ENCODE results near the gene SHISAL1. TPM values are rescaled to one million over a fixed set of nuclear protein-coding genes. Genes with fewer than 3 reads are reported as not detected.

SHISAL1 gene
- polyA plus RNA-seq, 1 donor (not counting 4 experiments of a cell fraction or from before 2014, with no cell fraction given) = 0.24 TPM

GRCh38 chr22:44287741-44288140, 25.0 kb downstream of the SHISAL1 start:
- Histone ChIP-seq H3K36me3 (ENCODE audit: control insufficient read depth in 2 of 2, extremely low read depth in 1 of 2, insufficient read depth in 2 of 2, low read length in 2 of 2) (no peaks in the 10 kb centered on the region), H4K20me1 (ENCODE audit: control insufficient read depth, extremely low read depth, insufficient read depth, low read length) (no peaks in the 10 kb centered on the region), H3K27me3 (ENCODE audit: control insufficient read depth, extremely low read depth, insufficient read depth, low read length) (peaks cover 28% of the 10 kb centered on the region), H3K4me2 (ENCODE audit: control insufficient read depth, extremely low read depth, insufficient read depth, low read depth, low read length) (no peak overlapping the region), H3K9ac (ENCODE audit: control insufficient read depth, extremely low read depth, insufficient read depth, low read length) (no peak overlapping the region), H3K4me3 (ENCODE audit: control insufficient read depth in 2 of 3, extremely low read depth in 1 of 3, insufficient read depth in 2 of 3, low read depth in 1 of 3, low read length in 3 of 3) (no peak overlapping the region), H3K9me3 (ENCODE audit: control insufficient read depth, low read depth, low read length) (no peaks in the 10 kb centered on the region), H3K79me2 (ENCODE audit: control insufficient read depth, insufficient read depth, low read length) (no peaks in the 10 kb centered on the region), H3K4me1 (ENCODE audit: control insufficient read depth, extremely low read depth, insufficient read depth, low read length) (peaks cover 4% of the 10 kb centered on the region), H3K27ac (ENCODE audit: control insufficient read depth, insufficient read depth, low read length) (no peak overlapping the region), H3K9me1 (ENCODE audit: control insufficient read depth, extremely low read depth, insufficient read depth, low read length) (no peaks in the 10 kb centered on the region), H2AFZ (ENCODE audit: control insufficient read depth, low read length) (no peak overlapping the region)
- DNase-seq (ENCODE audit: low read depth, low spot score) = no peak
- dilution Hi-C loops (cut with MboI; ENCODE audit: extremely low pct_ligation_motif_present, low sequenced_read_pairs) = no loop called here
- no peak for FAIRE-seq
- TF ChIP-seq CTCF (optimal IDR thresholded peaks at IDR 0.05 in 1 of 3, IDR thresholded peaks at IDR 0.05 in 1 of 3, conservative IDR thresholded peaks at IDR 0.05 in 1 of 3; ENCODE audit: extremely low read depth in 1 of 3, insufficient read depth in 2 of 3, low read length in 3 of 3) (no peak), EZH2 (IDR thresholded peaks at IDR 0.05; ENCODE audit: low read length) (no peak)

DNA sequence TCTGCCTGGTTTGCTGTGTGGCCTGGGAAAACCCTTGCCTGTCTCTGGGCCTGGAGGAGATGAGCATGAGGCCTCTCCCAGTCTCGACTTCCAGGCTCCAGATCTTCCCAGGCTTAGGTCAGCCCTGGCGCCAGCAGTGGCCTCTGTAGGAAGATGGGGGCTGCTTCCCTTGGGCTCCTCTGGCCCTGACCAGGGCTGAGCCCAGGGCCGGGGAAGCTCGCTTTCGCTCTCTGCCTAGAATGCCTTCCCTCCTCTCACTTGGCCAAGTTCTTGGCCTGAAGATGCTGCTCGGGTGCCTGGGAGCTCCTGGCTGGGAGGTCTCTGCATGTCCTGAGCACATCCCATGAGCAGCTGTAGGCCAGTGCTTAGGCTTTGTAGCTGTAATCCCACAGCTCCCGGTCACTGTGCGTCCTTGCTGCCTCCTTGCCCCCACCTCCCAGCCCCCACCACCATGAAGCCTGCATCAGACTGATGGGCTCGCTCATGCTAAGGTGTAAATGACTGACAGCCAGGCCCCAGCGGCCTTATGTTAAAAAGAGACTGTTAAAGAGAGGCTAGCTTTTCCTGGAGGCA, 25.5 kb downstream of the SHISAL1 start:
- H3K27me3 ChIP-seq (ENCODE audit: control insufficient read depth, extremely low read depth, insufficient read depth, low read length) = peaks cover 33% of the 10 kb centered on the region
- no peaks in the 10 kb centered on the region for H3K79me2 ChIP-seq (ENCODE audit: control insufficient read depth, insufficient read depth, low read length)
- no peak overlapping the region for H3K9ac ChIP-seq (ENCODE audit: control insufficient read depth, extremely low read depth, insufficient read depth, low read length)
- H3K9me1 ChIP-seq (ENCODE audit: control insufficient read depth, extremely low read depth, insufficient read depth, low read length) = no peaks in the 10 kb centered on the region
- H4K20me1 ChIP-seq (ENCODE audit: control insufficient read depth, extremely low read depth, insufficient read depth, low read length) = no peaks in the 10 kb centered on the region
- H2AFZ ChIP-seq (ENCODE audit: control insufficient read depth, low read length) = no peak overlapping the region
- FAIRE-seq (no peak), DNase-seq (ENCODE audit: low read depth, low spot score) (no peak)
- no peaks in the 10 kb centered on the region for H3K9me3 ChIP-seq (ENCODE audit: control insufficient read depth, low read depth, low read length)
- TF ChIP-seq CTCF (optimal IDR thresholded peaks at IDR 0.05 in 1 of 3, IDR thresholded peaks at IDR 0.05 in 1 of 3, conservative IDR thresholded peaks at IDR 0.05 in 1 of 3; ENCODE audit: extremely low read depth in 1 of 3, insufficient read depth in 2 of 3, low read length in 3 of 3) (no peak), EZH2 (IDR thresholded peaks at IDR 0.05; ENCODE audit: low read length) (no peak)
- no peak overlapping the region for H3K4me3 ChIP-seq (ENCODE audit: control insufficient read depth in 2 of 3, extremely low read depth in 1 of 3, insufficient read depth in 2 of 3, low read depth in 1 of 3, low read length in 3 of 3)
- no peak overlapping the region for H3K27ac ChIP-seq (ENCODE audit: control insufficient read depth, insufficient read depth, low read length)
- dilution Hi-C loops (cut with MboI; ENCODE audit: extremely low pct_ligation_motif_present, low sequenced_read_pairs) = no loop called here
- H3K36me3 ChIP-seq (ENCODE audit: control insufficient read depth in 2 of 2, extremely low read depth in 1 of 2, insufficient read depth in 2 of 2, low read length in 2 of 2) = no peaks in the 10 kb centered on the region
- peaks cover 4% of the 10 kb centered on the region for H3K4me1 ChIP-seq (ENCODE audit: control insufficient read depth, extremely low read depth, insufficient read depth, low read length)
- H3K4me2 ChIP-seq (ENCODE audit: control insufficient read depth, extremely low read depth, insufficient read depth, low read depth, low read length) = no peak overlapping the region
